Measurements from ENCODE around the gene FMNL2.

FMNL2 gene

DNA sequence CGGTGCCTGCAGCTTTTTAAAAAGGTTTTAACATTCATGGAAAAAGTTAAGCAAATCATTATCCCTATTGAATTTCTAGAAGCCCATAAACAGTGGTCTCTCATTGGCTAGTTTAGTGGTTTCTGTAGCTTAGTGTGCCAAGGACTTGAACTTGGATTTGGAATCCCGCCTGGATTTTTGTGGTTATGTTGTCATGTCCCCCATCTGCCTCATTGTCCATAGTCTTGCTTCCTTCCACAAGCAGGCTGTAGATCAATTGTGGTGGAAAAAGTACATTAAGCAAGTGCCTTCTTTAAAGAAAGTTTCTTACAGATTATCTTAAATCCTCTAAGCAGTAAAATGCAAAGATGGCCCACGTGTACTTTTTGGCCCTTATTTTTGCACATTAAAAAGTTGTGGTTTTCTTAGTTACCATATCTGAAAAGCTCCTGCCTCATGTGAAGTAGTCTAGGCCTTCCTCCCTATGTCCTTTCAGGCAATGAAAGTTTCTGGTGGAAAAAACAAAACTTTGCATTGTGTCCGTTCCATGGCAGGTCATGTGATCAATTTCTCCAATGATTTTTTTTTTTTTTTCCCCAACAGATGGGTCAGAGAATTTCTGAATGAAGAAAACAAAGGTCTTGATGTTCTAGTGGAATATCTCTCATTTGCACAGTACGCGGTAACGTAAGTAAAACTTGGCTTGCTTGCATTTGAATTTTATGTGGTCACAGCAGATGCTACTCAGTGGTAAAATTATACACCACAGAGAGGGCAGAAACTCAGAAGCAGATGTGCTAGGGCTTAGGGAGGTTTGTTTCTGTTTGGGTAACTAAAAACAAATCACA, 223.4 kb downstream of the FMNL2 start:
- no peaks in the 10 kb centered on the region for H3K27me3 ChIP-seq (replicated peaks)
- TF ChIP-seq, protein P1, sequence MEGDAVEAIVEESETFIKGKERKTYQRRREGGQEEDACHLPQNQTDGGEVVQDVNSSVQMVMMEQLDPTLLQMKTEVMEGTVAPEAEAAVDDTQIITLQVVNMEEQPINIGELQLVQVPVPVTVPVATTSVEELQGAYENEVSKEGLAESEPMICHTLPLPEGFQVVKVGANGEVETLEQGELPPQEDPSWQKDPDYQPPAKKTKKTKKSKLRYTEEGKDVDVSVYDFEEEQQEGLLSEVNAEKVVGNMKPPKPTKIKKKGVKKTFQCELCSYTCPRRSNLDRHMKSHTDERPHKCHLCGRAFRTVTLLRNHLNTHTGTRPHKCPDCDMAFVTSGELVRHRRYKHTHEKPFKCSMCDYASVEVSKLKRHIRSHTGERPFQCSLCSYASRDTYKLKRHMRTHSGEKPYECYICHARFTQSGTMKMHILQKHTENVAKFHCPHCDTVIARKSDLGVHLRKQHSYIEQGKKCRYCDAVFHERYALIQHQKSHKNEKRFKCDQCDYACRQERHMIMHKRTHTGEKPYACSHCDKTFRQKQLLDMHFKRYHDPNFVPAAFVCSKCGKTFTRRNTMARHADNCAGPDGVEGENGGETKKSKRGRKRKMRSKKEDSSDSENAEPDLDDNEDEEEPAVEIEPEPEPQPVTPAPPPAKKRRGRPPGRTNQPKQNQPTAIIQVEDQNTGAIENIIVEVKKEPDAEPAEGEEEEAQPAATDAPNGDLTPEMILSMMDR (IDR thresholded peaks at IDR 0.05; ENCODE audit: low read depth, low read length, missing control alignments): no peak
- no peak overlapping the region for H3K4me3 ChIP-seq (ENCODE audit: low read depth, low read length)
- no peaks in the 10 kb centered on the region for H3K36me3 ChIP-seq (replicated peaks)
- peak overlapping the region; percentile 44 for H3K27ac ChIP-seq
- in situ Hi-C loops (cut with HindIII; ENCODE audit: low pct_ligation_motif_present, low sequenced_read_pairs): no loop called here
- DNase-seq: peak; percentile 79

GRCh38 chr2:152559008-152559407, 224.0 kb downstream of the FMNL2 start:
- no peaks in the 10 kb centered on the region for H3K36me3 ChIP-seq (replicated peaks)

GRCh38 chr2:152560166-152560565, 225.2 kb downstream of the FMNL2 start:
- TF ChIP-seq, protein P1 (IDR thresholded peaks at IDR 0.05; ENCODE audit: low read depth, low read length, missing control alignments): no peak
- in situ Hi-C loops (cut with HindIII; ENCODE audit: low pct_ligation_motif_present, low sequenced_read_pairs): no loop called here
- H3K36me3 ChIP-seq (replicated peaks): no peaks in the 10 kb centered on the region
- no peak overlapping the region for H3K4me3 ChIP-seq (ENCODE audit: low read depth, low read length)
- H3K27me3 ChIP-seq (replicated peaks): no peaks in the 10 kb centered on the region
- H3K27ac ChIP-seq: no peak overlapping the region
- DNase-seq: no peak

More at GRCh38 chr2:152559008-152559407, 224.0 kb downstream of the FMNL2 start:
- in situ Hi-C loops (cut with HindIII; ENCODE audit: low pct_ligation_motif_present, low sequenced_read_pairs): no loop called here
- H3K27ac ChIP-seq: no peak overlapping the region
- TF ChIP-seq, protein P1 (IDR thresholded peaks at IDR 0.05; ENCODE audit: low read depth, low read length, missing control alignments): no peak
- H3K27me3 ChIP-seq (replicated peaks): no peaks in the 10 kb centered on the region
- H3K4me3 ChIP-seq (ENCODE audit: low read depth, low read length): no peak overlapping the region
- no peak for DNase-seq

GRCh38 chr2:152560873-152561595, 226.1 kb downstream of the FMNL2 start:
- in situ Hi-C loops (cut with HindIII; ENCODE audit: low pct_ligation_motif_present, low sequenced_read_pairs): no loop called here
- Histone ChIP-seq H3K27ac (no peak overlapping the region), H3K27me3 (replicated peaks) (no peaks in the 10 kb centered on the region), H3K36me3 (replicated peaks) (no peaks in the 10 kb centered on the region), H3K4me3 (ENCODE audit: low read depth, low read length) (no peak overlapping the region)
- TF ChIP-seq, protein P1 (IDR thresholded peaks at IDR 0.05; ENCODE audit: low read depth, low read length, missing control alignments): no peak
- no peak for DNase-seq

GRCh38 chr2:152562198-152562884, 227.4 kb downstream of the FMNL2 start:
- TF ChIP-seq, protein P1 (IDR thresholded peaks at IDR 0.05; ENCODE audit: low read depth, low read length, missing control alignments): no peak
- H3K27me3 ChIP-seq (replicated peaks): no peaks in the 10 kb centered on the region
- no peaks in the 10 kb centered on the region for H3K36me3 ChIP-seq (replicated peaks)
- no peak for DNase-seq
- in situ Hi-C loops (cut with HindIII; ENCODE audit: low pct_ligation_motif_present, low sequenced_read_pairs): no loop called here
- no peak overlapping the region for H3K27ac ChIP-seq
- no peak overlapping the region for H3K4me3 ChIP-seq (ENCODE audit: low read depth, low read length)

Data from brain microvascular endothelial cell (primary cell).